MM.1S (cell line): Measurements from ENCODE around the gene MYO16.

Source experiments
- DNase-seq: peaks from one replicate; pipeline ENCODE4 v3.0.0-alpha.2; 2015
- H2AFZ ChIP-seq: fragments of 300-600 bp; sonication (generic); 2 replicates; pipeline ENCODE4 v1.6.0; 2016; ENCODE audit warnings: antibody characterized with exemption, low read length
- H3F3A ChIP-seq: fragments of 300-600 bp; sonication (generic); 2 replicates; pipeline ENCODE4 v1.6.1; 2016; ENCODE audit warnings: mild to moderate bottlenecking, antibody characterized with exemption, low read length, moderate library complexity, mixed read lengths; ENCODE audit not compliant: insufficient read depth
- H3K27ac ChIP-seq: fragments of 300-600 bp; sonication (generic); 2 replicates; pipeline ENCODE4 v1.5.1; 2016; ENCODE audit warnings: mild to moderate bottlenecking, low read length
- H3K27me3 ChIP-seq: fragments of 300-600 bp; sonication (generic); replicated peaks from 2 replicates; pipeline ENCODE4 v1.6.0; 2016; ENCODE audit warnings: low read length; ENCODE audit not compliant: insufficient read depth
- H3K36me3 ChIP-seq: fragments of 300-600 bp; sonication (generic); replicated peaks from 2 replicates; pipeline ENCODE4 v1.6.1; 2016; ENCODE audit warnings: mild to moderate bottlenecking, low read length, mixed read lengths; ENCODE audit not compliant: insufficient read depth
- H3K4me1 ChIP-seq: fragments of 300-600 bp; sonication (generic); 2 replicates; pipeline ENCODE4 v1.6.1; 2016; ENCODE audit warnings: low read length, mixed read lengths
- H3K4me2 ChIP-seq: fragments of 300-600 bp; sonication (generic); 2 replicates; pipeline ENCODE4 v1.6.0; 2016; ENCODE audit warnings: low read depth, low read length
- H3K4me3 ChIP-seq: fragments of 300-600 bp; sonication (generic); 2 replicates; pipeline ENCODE4 v1.5.1; 2016; ENCODE audit warnings: low read length, mixed read lengths
- H3K79me2 ChIP-seq: fragments of 300-600 bp; sonication (generic); 2 replicates; pipeline ENCODE4 v1.6.1; 2016; ENCODE audit warnings: mixed run types, low read length, mixed read lengths
- H3K9ac ChIP-seq: fragments of 300-600 bp; sonication (generic); 2 replicates; pipeline ENCODE4 v1.6.1; 2016; ENCODE audit warnings: low read length, mixed read lengths
- H3K9me2 ChIP-seq: fragments of 300-600 bp; sonication (generic); replicated peaks from 2 replicates; pipeline ENCODE4 v1.6.1; 2016; ENCODE audit warnings: mild to moderate bottlenecking, low read length, mixed read lengths; ENCODE audit not compliant: insufficient read depth
- H3K9me3 ChIP-seq: fragments of 300-600 bp; sonication (generic); replicated peaks from 2 replicates; pipeline ENCODE4 v1.6.1; 2016; ENCODE audit warnings: mild to moderate bottlenecking, low read length, mixed read lengths; ENCODE audit not compliant: insufficient read depth
- H4K20me1 ChIP-seq: fragments of 300-600 bp; sonication (generic); 2 replicates; pipeline ENCODE4 v1.6.1; 2016; ENCODE audit warnings: mild to moderate bottlenecking, low read length, moderate library complexity, mixed read lengths; ENCODE audit not compliant: insufficient read depth
- EZH2 ChIP-seq: fragments of 300-600 bp; sonication (generic); optimal IDR thresholded peaks from 2 replicates; pipeline ENCODE3; 2017; ENCODE audit warnings: low read depth, mild to moderate bottlenecking, antibody characterized with exemption, low read length, mixed read lengths
- EZH2phosphoT487 ChIP-seq: fragments of 300-600 bp; sonication (generic); IDR thresholded peaks from 2 replicates; pipeline ENCODE4 v1.6.1; 2018; ENCODE audit warnings: antibody characterized with exemption, low read length
- TF ChIP-seq, protein P1 (sequence below): fragments of 300-600 bp; sonication (generic); IDR thresholded peaks from 2 replicates; pipeline ENCODE4 v1.5.1; 2016; ENCODE audit warnings: antibody characterized with exemption, low read length, mixed read lengths

MYO16 gene

GRCh38 chr13:108795841-108796240 is 166.4 kb downstream of the MYO16 start:
- H3K79me2 ChIP-seq = no peaks in the 10 kb centered on the region
- no peaks in the 10 kb centered on the region for H3K27me3 ChIP-seq
- H3F3A ChIP-seq = no peaks in the 10 kb centered on the region
- H3K36me3 ChIP-seq = no peaks in the 10 kb centered on the region
- no peak overlapping the region for H3K4me2 ChIP-seq
- no peak overlapping the region for H3K27ac ChIP-seq
- H3K9ac ChIP-seq = no peak overlapping the region
- no peaks in the 10 kb centered on the region for H3K9me2 ChIP-seq
- no peak overlapping the region for H2AFZ ChIP-seq
- TF ChIP-seq, protein P1, sequence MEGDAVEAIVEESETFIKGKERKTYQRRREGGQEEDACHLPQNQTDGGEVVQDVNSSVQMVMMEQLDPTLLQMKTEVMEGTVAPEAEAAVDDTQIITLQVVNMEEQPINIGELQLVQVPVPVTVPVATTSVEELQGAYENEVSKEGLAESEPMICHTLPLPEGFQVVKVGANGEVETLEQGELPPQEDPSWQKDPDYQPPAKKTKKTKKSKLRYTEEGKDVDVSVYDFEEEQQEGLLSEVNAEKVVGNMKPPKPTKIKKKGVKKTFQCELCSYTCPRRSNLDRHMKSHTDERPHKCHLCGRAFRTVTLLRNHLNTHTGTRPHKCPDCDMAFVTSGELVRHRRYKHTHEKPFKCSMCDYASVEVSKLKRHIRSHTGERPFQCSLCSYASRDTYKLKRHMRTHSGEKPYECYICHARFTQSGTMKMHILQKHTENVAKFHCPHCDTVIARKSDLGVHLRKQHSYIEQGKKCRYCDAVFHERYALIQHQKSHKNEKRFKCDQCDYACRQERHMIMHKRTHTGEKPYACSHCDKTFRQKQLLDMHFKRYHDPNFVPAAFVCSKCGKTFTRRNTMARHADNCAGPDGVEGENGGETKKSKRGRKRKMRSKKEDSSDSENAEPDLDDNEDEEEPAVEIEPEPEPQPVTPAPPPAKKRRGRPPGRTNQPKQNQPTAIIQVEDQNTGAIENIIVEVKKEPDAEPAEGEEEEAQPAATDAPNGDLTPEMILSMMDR = no peak
- TF ChIP-seq EZH2 (no peak), EZH2phosphoT487 (no peak)
- H3K4me3 ChIP-seq = no peak overlapping the region
- H3K9me3 ChIP-seq = no peaks in the 10 kb centered on the region
- DNase-seq = no peak
- no peaks in the 10 kb centered on the region for H4K20me1 ChIP-seq
- H3K4me1 ChIP-seq = no peaks in the 10 kb centered on the region

DNA sequence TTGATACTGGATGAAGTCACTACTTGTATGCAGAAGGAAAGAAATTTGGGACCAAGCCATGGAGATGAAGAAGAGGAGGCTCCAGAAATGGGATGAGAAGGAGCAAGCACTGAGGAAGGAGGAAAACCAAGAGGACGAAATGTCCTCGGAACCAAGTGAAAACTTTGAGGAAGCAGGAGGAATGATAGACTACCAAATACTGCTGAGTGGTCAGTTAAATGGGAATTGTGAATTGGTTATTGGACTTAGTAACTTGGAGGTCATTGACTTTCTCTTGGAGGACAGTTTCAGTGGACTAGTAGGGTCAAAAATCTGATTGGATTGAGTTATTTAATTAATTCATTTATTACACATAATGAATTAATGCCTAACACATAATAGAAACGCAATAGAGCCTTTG is 167.9 kb downstream of the MYO16 start:
- Histone ChIP-seq H3K4me2 (no peak overlapping the region), H3K4me1 (no peaks in the 10 kb centered on the region), H3F3A (no peaks in the 10 kb centered on the region), H2AFZ (no peak overlapping the region), H3K9ac (no peak overlapping the region), H3K9me3 (no peaks in the 10 kb centered on the region), H3K9me2 (no peaks in the 10 kb centered on the region), H3K36me3 (no peaks in the 10 kb centered on the region), H3K4me3 (no peak overlapping the region), H3K79me2 (no peaks in the 10 kb centered on the region), H3K27ac (no peak overlapping the region), H3K27me3 (no peaks in the 10 kb centered on the region), H4K20me1 (no peaks in the 10 kb centered on the region)
- DNase-seq = no peak
- TF ChIP-seq EZH2phosphoT487 = no peak
- TF ChIP-seq, protein P1 = no peak

GRCh38 chr13:108807841-108808240 is 178.4 kb downstream of the MYO16 start:
- no peaks in the 10 kb centered on the region for H4K20me1 ChIP-seq
- H2AFZ ChIP-seq = no peak overlapping the region
- no peaks in the 10 kb centered on the region for H3K4me1 ChIP-seq
- TF ChIP-seq EZH2phosphoT487 (no peak), EZH2 (no peak)
- TF ChIP-seq, protein P1 = no peak
- H3K79me2 ChIP-seq = no peaks in the 10 kb centered on the region
- H3K4me3 ChIP-seq = no peak overlapping the region
- H3K27me3 ChIP-seq = no peaks in the 10 kb centered on the region
- no peak overlapping the region for H3K4me2 ChIP-seq
- H3K9me2 ChIP-seq = no peaks in the 10 kb centered on the region
- no peaks in the 10 kb centered on the region for H3K9me3 ChIP-seq
- H3K36me3 ChIP-seq = no peaks in the 10 kb centered on the region
- no peak for DNase-seq
- no peak overlapping the region for H3K9ac ChIP-seq
- H3F3A ChIP-seq = no peaks in the 10 kb centered on the region
- H3K27ac ChIP-seq = no peak overlapping the region

- H3F3A ChIP-seq = no peaks in the 10 kb centered on the region
- no peak overlapping the region for H3K4me2 ChIP-seq
- TF ChIP-seq EZH2phosphoT487 (no peak), EZH2 (no peak)
- TF ChIP-seq, protein P1 = no peak
- no peaks in the 10 kb centered on the region for H4K20me1 ChIP-seq
- DNase-seq = no peak
- no peak overlapping the region for H3K4me3 ChIP-seq
- no peak overlapping the region for H2AFZ ChIP-seq
- no peak overlapping the region for H3K9ac ChIP-seq
- H3K27me3 ChIP-seq = no peaks in the 10 kb centered on the region
- H3K9me2 ChIP-seq = no peaks in the 10 kb centered on the region
- no peak overlapping the region for H3K27ac ChIP-seq
- no peaks in the 10 kb centered on the region for H3K4me1 ChIP-seq
- no peaks in the 10 kb centered on the region for H3K9me3 ChIP-seq
- no peaks in the 10 kb centered on the region for H3K79me2 ChIP-seq
- H3K36me3 ChIP-seq = no peaks in the 10 kb centered on the region
Measured at GRCh38 chr13:108812165-108812564, 182.8 kb downstream of the MYO16 start.
